ENCODE results near the gene AFAP1L2.

The AFAP1L2 gene

GRCh38 chr10:114271075-114271778, 133.1 kb downstream of the AFAP1L2 start:
- DNase-seq (ENCODE audit: low read depth), result peak; percentile 77
- H3K4me3 ChIP-seq (ENCODE audit: low read depth, low read length), result no peak overlapping the region
- TF ChIP-seq CTCF (IDR thresholded peaks at IDR 0.05; ENCODE audit: low read depth, low read length, missing control alignments), result no peak
- in situ Hi-C loops (cut with HindIII; ENCODE audit: low sequenced_read_pairs), result no loop called here

GRCh38 chr10:114266521-114266920, 137.8 kb downstream of the AFAP1L2 start:
- H3K4me3 ChIP-seq (ENCODE audit: low read depth, low read length), result no peak overlapping the region
- peak; percentile 59 for DNase-seq (ENCODE audit: low read depth)
- TF ChIP-seq CTCF (IDR thresholded peaks at IDR 0.05; ENCODE audit: low read depth, low read length, missing control alignments), result no peak
- in situ Hi-C loops (cut with HindIII; ENCODE audit: low sequenced_read_pairs), result no loop called here

GRCh38 chr10:114265392-114266053, 138.8 kb downstream of the AFAP1L2 start:
- H3K4me3 ChIP-seq (ENCODE audit: low read depth, low read length), result no peak overlapping the region
- in situ Hi-C loops (cut with HindIII; ENCODE audit: low sequenced_read_pairs), result no loop called here
- no peak for DNase-seq (ENCODE audit: low read depth)
- TF ChIP-seq CTCF (IDR thresholded peaks at IDR 0.05; ENCODE audit: low read depth, low read length, missing control alignments), result no peak

- no peak for TF ChIP-seq CTCF (IDR thresholded peaks at IDR 0.05; ENCODE audit: low read depth, low read length, missing control alignments)
- no peak for DNase-seq (ENCODE audit: low read depth)
- H3K4me3 ChIP-seq (ENCODE audit: low read depth, low read length), result no peak overlapping the region
- in situ Hi-C loops (cut with HindIII; ENCODE audit: low sequenced_read_pairs), result no loop called here
These were observed 141.8 kb downstream of the AFAP1L2 start for GRCh38 chr10:114262496-114262895.

- peak; percentile 44 for DNase-seq (ENCODE audit: low read depth)
- no peak for TF ChIP-seq CTCF (IDR thresholded peaks at IDR 0.05; ENCODE audit: low read depth, low read length, missing control alignments)
- H3K4me3 ChIP-seq (ENCODE audit: low read depth, low read length), result no peak overlapping the region
- in situ Hi-C loops (cut with HindIII; ENCODE audit: low sequenced_read_pairs), result no loop called here
These were observed 143.2 kb downstream of the AFAP1L2 start for GRCh38 chr10:114261076-114261475.

- in situ Hi-C loops (cut with HindIII; ENCODE audit: low sequenced_read_pairs), result no loop called here
- DNase-seq (ENCODE audit: low read depth), result no peak
- H3K4me3 ChIP-seq (ENCODE audit: low read depth, low read length), result no peak overlapping the region
- TF ChIP-seq CTCF (IDR thresholded peaks at IDR 0.05; ENCODE audit: low read depth, low read length, missing control alignments), result no peak
These were observed 143.9 kb downstream of the AFAP1L2 start for GRCh38 chr10:114260366-114260765.
